Measurements from ENCODE around the gene MGST3.

Gene MGST3

DNA sequence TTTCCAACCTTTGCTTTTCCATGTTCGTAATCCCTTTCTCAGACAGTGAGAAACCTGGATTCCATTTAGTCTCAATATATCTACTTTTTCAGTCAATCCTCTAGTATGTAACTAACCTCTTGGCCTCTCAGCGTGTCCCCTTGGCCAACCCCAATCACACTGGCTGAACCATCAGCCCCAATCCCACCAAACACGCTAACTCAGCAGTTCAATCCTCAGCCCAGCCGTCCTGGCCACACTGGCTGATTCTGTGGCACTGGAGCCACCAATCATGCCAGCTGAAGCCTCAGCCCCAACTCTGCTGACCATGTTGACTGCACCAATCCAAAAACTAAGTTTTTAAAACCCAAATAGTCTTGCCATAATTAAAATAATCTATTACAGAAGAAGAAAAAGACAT lies 6.6 kb upstream of the MGST3 start:
- no peaks in the 10 kb centered on the region for H4K20me1 ChIP-seq (ENCODE audit: insufficient read depth, low read length)
- H3K36me3 ChIP-seq (ENCODE audit: insufficient read depth, low read length) = no peaks in the 10 kb centered on the region
- TF ChIP-seq, protein P1, sequence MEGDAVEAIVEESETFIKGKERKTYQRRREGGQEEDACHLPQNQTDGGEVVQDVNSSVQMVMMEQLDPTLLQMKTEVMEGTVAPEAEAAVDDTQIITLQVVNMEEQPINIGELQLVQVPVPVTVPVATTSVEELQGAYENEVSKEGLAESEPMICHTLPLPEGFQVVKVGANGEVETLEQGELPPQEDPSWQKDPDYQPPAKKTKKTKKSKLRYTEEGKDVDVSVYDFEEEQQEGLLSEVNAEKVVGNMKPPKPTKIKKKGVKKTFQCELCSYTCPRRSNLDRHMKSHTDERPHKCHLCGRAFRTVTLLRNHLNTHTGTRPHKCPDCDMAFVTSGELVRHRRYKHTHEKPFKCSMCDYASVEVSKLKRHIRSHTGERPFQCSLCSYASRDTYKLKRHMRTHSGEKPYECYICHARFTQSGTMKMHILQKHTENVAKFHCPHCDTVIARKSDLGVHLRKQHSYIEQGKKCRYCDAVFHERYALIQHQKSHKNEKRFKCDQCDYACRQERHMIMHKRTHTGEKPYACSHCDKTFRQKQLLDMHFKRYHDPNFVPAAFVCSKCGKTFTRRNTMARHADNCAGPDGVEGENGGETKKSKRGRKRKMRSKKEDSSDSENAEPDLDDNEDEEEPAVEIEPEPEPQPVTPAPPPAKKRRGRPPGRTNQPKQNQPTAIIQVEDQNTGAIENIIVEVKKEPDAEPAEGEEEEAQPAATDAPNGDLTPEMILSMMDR (IDR thresholded peaks at IDR 0.05; ENCODE audit: borderline replicate concordance, extremely low read depth, low read length, poor library complexity, severe bottlenecking) = no peak
- TF ChIP-seq EZH2 (IDR thresholded peaks at IDR 0.05; ENCODE audit: borderline replicate concordance, low read depth, low read length, severe bottlenecking) = no peak
- peaks cover 12% of the 10 kb centered on the region for H3K27me3 ChIP-seq (ENCODE audit: insufficient read depth, low read length, poor library complexity)
- no peak overlapping the region for H2AFZ ChIP-seq (ENCODE audit: low read depth, low read length)
- no peak overlapping the region for H3K27ac ChIP-seq (ENCODE audit: low read length)
- no peak overlapping the region for H3K9ac ChIP-seq (ENCODE audit: low read depth, low read length)
- no peaks in the 10 kb centered on the region for H3K9me3 ChIP-seq (ENCODE audit: insufficient read depth, low read length, severe bottlenecking)
- no peaks in the 10 kb centered on the region for H3K79me2 ChIP-seq (ENCODE audit: insufficient read depth, low read length)
- no peak for ATAC-seq (ENCODE audit: insufficient read depth, low read depth)
- H3K4me1 ChIP-seq (ENCODE audit: insufficient read depth, low read length) = 0 out of 2 replicates have a peak, but pooled peaks cover 3% of the 10 kb centered on the region
- DNase-seq = no peak
- no peak overlapping the region for H3K4me2 ChIP-seq (ENCODE audit: insufficient read depth, low read length)
- no peak overlapping the region for H3K4me3 ChIP-seq (ENCODE audit: low read depth in 1 of 2, low read length in 2 of 2)

DNA sequence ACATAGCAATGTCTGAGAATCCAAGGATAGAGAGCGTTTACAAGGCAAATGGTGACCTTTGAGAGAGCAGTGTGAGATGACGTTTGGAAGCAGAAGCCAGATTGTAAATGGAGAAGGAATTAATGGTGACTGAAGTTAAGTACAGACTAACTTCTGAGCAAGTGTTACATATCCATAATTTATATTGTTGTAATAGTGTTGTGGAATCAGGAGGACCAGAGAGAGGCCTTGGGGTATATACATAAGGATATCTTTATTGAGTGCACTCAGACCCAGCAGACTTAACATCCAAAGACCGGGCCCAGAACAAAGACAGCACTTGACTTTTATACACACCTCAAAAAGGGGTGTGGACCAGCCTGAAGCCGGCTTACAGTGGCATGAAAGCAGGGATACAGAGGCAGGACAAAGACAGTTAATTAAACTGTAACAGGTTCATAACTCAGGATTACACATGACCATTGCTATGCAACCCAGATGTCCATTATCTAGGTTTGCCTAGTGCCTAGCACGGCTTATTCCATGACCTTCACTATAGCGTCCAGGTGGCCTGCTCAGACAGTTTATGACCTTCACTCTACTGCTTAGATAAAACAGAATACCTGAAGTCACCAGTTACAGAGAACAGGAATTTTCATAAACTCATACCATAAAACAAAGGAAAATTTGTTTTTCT lies 2.7 kb upstream of the MGST3 start:
- H4K20me1 ChIP-seq (ENCODE audit: insufficient read depth, low read length) = no peaks in the 10 kb centered on the region
- H3K79me2 ChIP-seq (ENCODE audit: insufficient read depth, low read length) = peaks cover 4% of the 10 kb centered on the region; the same call in 1 of the 2 replicates
- H3K4me2 ChIP-seq (ENCODE audit: insufficient read depth, low read length) = no peak overlapping the region
- no peaks in the 10 kb centered on the region for H3K9me3 ChIP-seq (ENCODE audit: insufficient read depth, low read length, severe bottlenecking)
- no peak for DNase-seq
- H3K9ac ChIP-seq (ENCODE audit: low read depth, low read length) = no peak overlapping the region
- no peak overlapping the region for H3K4me3 ChIP-seq (ENCODE audit: low read depth in 1 of 2, low read length in 2 of 2)
- TF ChIP-seq, protein P1 (IDR thresholded peaks at IDR 0.05; ENCODE audit: borderline replicate concordance, extremely low read depth, low read length, poor library complexity, severe bottlenecking) = no peak
- no peak for TF ChIP-seq EZH2 (IDR thresholded peaks at IDR 0.05; ENCODE audit: borderline replicate concordance, low read depth, low read length, severe bottlenecking)
- no peak overlapping the region for H2AFZ ChIP-seq (ENCODE audit: low read depth, low read length)
- no peak overlapping the region for H3K27ac ChIP-seq (ENCODE audit: low read length)
- H3K36me3 ChIP-seq (ENCODE audit: insufficient read depth, low read length) = no peaks in the 10 kb centered on the region; the same call in 1 of the 2 replicates
- no peak for ATAC-seq (ENCODE audit: insufficient read depth, low read depth)
- H3K27me3 ChIP-seq (ENCODE audit: insufficient read depth, low read length, poor library complexity) = peaks cover 4% of the 10 kb centered on the region
- H3K4me1 ChIP-seq (ENCODE audit: insufficient read depth, low read length) = peaks cover 30% of the 10 kb centered on the region

DNA sequence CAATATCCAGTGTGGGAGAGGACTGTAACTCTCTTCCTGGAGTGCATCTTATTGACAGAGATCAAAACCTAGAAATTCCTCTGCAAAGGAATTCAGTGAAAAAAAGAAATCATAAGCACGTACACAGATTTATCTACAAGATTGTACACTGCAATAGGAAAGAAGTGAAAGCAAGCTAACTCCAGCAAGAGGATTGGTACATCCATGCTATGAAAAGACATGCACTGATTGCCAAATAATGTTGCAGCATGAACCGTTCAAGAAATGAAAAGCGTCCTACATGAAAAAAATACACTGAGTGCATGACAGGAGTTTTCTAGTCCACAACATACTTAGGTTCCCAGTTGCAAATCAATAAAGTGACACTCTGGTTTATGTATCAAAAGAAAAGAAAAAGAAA lies 1.9 kb upstream of the MGST3 start:
- H3K4me2 ChIP-seq (ENCODE audit: insufficient read depth, low read length) = no peak overlapping the region
- H3K27ac ChIP-seq (ENCODE audit: low read length) = no peak overlapping the region
- H4K20me1 ChIP-seq (ENCODE audit: insufficient read depth, low read length) = no peaks in the 10 kb centered on the region
- H3K79me2 ChIP-seq (ENCODE audit: insufficient read depth, low read length) = peaks cover 4% of the 10 kb centered on the region; the same call in 1 of the 2 replicates
- no peak overlapping the region for H2AFZ ChIP-seq (ENCODE audit: low read depth, low read length)
- DNase-seq (no peak), ATAC-seq (ENCODE audit: insufficient read depth, low read depth) (no peak)
- H3K36me3 ChIP-seq (ENCODE audit: insufficient read depth, low read length) = no peaks in the 10 kb centered on the region; the same call in 1 of the 2 replicates
- H3K9me3 ChIP-seq (ENCODE audit: insufficient read depth, low read length, severe bottlenecking) = no peaks in the 10 kb centered on the region
- H3K4me3 ChIP-seq (ENCODE audit: low read depth in 1 of 2, low read length in 2 of 2) = no peak overlapping the region
- H3K27me3 ChIP-seq (ENCODE audit: insufficient read depth, low read length, poor library complexity) = peaks cover 4% of the 10 kb centered on the region
- TF ChIP-seq EZH2 (IDR thresholded peaks at IDR 0.05; ENCODE audit: borderline replicate concordance, low read depth, low read length, severe bottlenecking) = no peak
- TF ChIP-seq, protein P1 (IDR thresholded peaks at IDR 0.05; ENCODE audit: borderline replicate concordance, extremely low read depth, low read length, poor library complexity, severe bottlenecking) = no peak
- peaks cover 30% of the 10 kb centered on the region for H3K4me1 ChIP-seq (ENCODE audit: insufficient read depth, low read length)
- no peak overlapping the region for H3K9ac ChIP-seq (ENCODE audit: low read depth, low read length)

Measured in DND-41 (cell line).